MM.1S (cell line): ENCODE data around the gene DRC7.

ENCODE experiments used
- DNase-seq: peaks from one replicate; pipeline ENCODE4 v3.0.0-alpha.2; 2015
- H2AFZ ChIP-seq: fragments of 300-600 bp; sonication (generic); 2 replicates; pipeline ENCODE4 v1.6.0; 2016; ENCODE audit warnings: antibody characterized with exemption, low read length
- H3F3A ChIP-seq: fragments of 300-600 bp; sonication (generic); 2 replicates; pipeline ENCODE4 v1.6.1; 2016; ENCODE audit warnings: mild to moderate bottlenecking, antibody characterized with exemption, low read length, moderate library complexity, mixed read lengths; ENCODE audit not compliant: insufficient read depth
- H3K27ac ChIP-seq: fragments of 300-600 bp; sonication (generic); 2 replicates; pipeline ENCODE4 v1.5.1; 2016; ENCODE audit warnings: mild to moderate bottlenecking, low read length
- H3K27me3 ChIP-seq: fragments of 300-600 bp; sonication (generic); replicated peaks from 2 replicates; pipeline ENCODE4 v1.6.0; 2016; ENCODE audit warnings: low read length; ENCODE audit not compliant: insufficient read depth
- H3K36me3 ChIP-seq: fragments of 300-600 bp; sonication (generic); replicated peaks from 2 replicates; pipeline ENCODE4 v1.6.1; 2016; ENCODE audit warnings: mild to moderate bottlenecking, low read length, mixed read lengths; ENCODE audit not compliant: insufficient read depth
- H3K4me1 ChIP-seq: fragments of 300-600 bp; sonication (generic); 2 replicates; pipeline ENCODE4 v1.6.1; 2016; ENCODE audit warnings: low read length, mixed read lengths
- H3K4me2 ChIP-seq: fragments of 300-600 bp; sonication (generic); 2 replicates; pipeline ENCODE4 v1.6.0; 2016; ENCODE audit warnings: low read depth, low read length
- H3K4me3 ChIP-seq: fragments of 300-600 bp; sonication (generic); 2 replicates; pipeline ENCODE4 v1.5.1; 2016; ENCODE audit warnings: low read length, mixed read lengths
- H3K79me2 ChIP-seq: fragments of 300-600 bp; sonication (generic); 2 replicates; pipeline ENCODE4 v1.6.1; 2016; ENCODE audit warnings: mixed run types, low read length, mixed read lengths
- H3K9ac ChIP-seq: fragments of 300-600 bp; sonication (generic); 2 replicates; pipeline ENCODE4 v1.6.1; 2016; ENCODE audit warnings: low read length, mixed read lengths
- H3K9me2 ChIP-seq: fragments of 300-600 bp; sonication (generic); replicated peaks from 2 replicates; pipeline ENCODE4 v1.6.1; 2016; ENCODE audit warnings: mild to moderate bottlenecking, low read length, mixed read lengths; ENCODE audit not compliant: insufficient read depth
- H3K9me3 ChIP-seq: fragments of 300-600 bp; sonication (generic); replicated peaks from 2 replicates; pipeline ENCODE4 v1.6.1; 2016; ENCODE audit warnings: mild to moderate bottlenecking, low read length, mixed read lengths; ENCODE audit not compliant: insufficient read depth
- H4K20me1 ChIP-seq: fragments of 300-600 bp; sonication (generic); 2 replicates; pipeline ENCODE4 v1.6.1; 2016; ENCODE audit warnings: mild to moderate bottlenecking, low read length, moderate library complexity, mixed read lengths; ENCODE audit not compliant: insufficient read depth
- CTCF ChIP-seq: fragments of 300-600 bp; sonication (generic); IDR thresholded peaks from 2 replicates; pipeline ENCODE4 v1.5.1; 2016; ENCODE audit warnings: antibody characterized with exemption, low read length, mixed read lengths
- EZH2 ChIP-seq: fragments of 300-600 bp; sonication (generic); optimal IDR thresholded peaks from 2 replicates; pipeline ENCODE3; 2017; ENCODE audit warnings: low read depth, mild to moderate bottlenecking, antibody characterized with exemption, low read length, mixed read lengths
- EZH2phosphoT487 ChIP-seq: fragments of 300-600 bp; sonication (generic); IDR thresholded peaks from 2 replicates; pipeline ENCODE4 v1.6.1; 2018; ENCODE audit warnings: antibody characterized with exemption, low read length

DRC7 gene

GRCh38 chr16:57725151-57725550 lies 30.5 kb downstream of the DRC7 start:
- Histone ChIP-seq H3F3A (no peaks in the 10 kb centered on the region), H3K9ac (no peak overlapping the region), H3K27me3 (peaks cover 17% of the 10 kb centered on the region; the same call in 1 of the 2 replicates), H3K9me2 (no peaks in the 10 kb centered on the region), H2AFZ (no peak overlapping the region), H3K4me2 (no peak overlapping the region), H3K27ac (no peak overlapping the region), H3K9me3 (no peaks in the 10 kb centered on the region), H3K4me1 (no peaks in the 10 kb centered on the region), H3K36me3 (no peaks in the 10 kb centered on the region), H4K20me1 (no peaks in the 10 kb centered on the region), H3K4me3 (no peak overlapping the region), H3K79me2 (no peaks in the 10 kb centered on the region)
- TF ChIP-seq EZH2 (no peak), EZH2phosphoT487 (no peak), CTCF (no peak)
- DNase-seq: no peak

GRCh38 chr16:57725554-57725953 lies 30.9 kb downstream of the DRC7 start:
- H4K20me1 ChIP-seq: no peaks in the 10 kb centered on the region

GRCh38 chr16:57725976-57726375 lies 31.4 kb downstream of the DRC7 start:
- no peak overlapping the region for H3K4me3 ChIP-seq
- H3K9me3 ChIP-seq: no peaks in the 10 kb centered on the region
- no peaks in the 10 kb centered on the region for H4K20me1 ChIP-seq
- no peaks in the 10 kb centered on the region for H3K4me1 ChIP-seq
- H2AFZ ChIP-seq: no peak overlapping the region
- H3K4me2 ChIP-seq: no peak overlapping the region
- TF ChIP-seq CTCF (no peak), EZH2phosphoT487 (no peak), EZH2 (no peak)
- DNase-seq: no peak
- no peak overlapping the region for H3K27ac ChIP-seq
- no peaks in the 10 kb centered on the region for H3F3A ChIP-seq
- no peaks in the 10 kb centered on the region for H3K9me2 ChIP-seq
- no peaks in the 10 kb centered on the region for H3K79me2 ChIP-seq
- peaks cover 17% of the 10 kb centered on the region; the same call in 1 of the 2 replicates for H3K27me3 ChIP-seq
- H3K36me3 ChIP-seq: no peaks in the 10 kb centered on the region
- H3K9ac ChIP-seq: no peak overlapping the region

More at GRCh38 chr16:57725554-57725953, 30.9 kb downstream of the DRC7 start:
- Histone ChIP-seq H3K27me3 (peaks cover 17% of the 10 kb centered on the region; the same call in 1 of the 2 replicates), H2AFZ (no peak overlapping the region), H3K9ac (no peak overlapping the region), H3K36me3 (no peaks in the 10 kb centered on the region), H3K27ac (no peak overlapping the region), H3F3A (no peaks in the 10 kb centered on the region), H3K4me2 (no peak overlapping the region), H3K79me2 (no peaks in the 10 kb centered on the region), H3K9me3 (no peaks in the 10 kb centered on the region), H3K4me1 (no peaks in the 10 kb centered on the region), H3K9me2 (no peaks in the 10 kb centered on the region), H3K4me3 (no peak overlapping the region)
- TF ChIP-seq EZH2: no peak
- TF ChIP-seq EZH2phosphoT487: no peak
- TF ChIP-seq CTCF: no peak
- DNase-seq: no peak
